Activated gamma-delta T cell treated with anti-CD3 and anti-CD28 coated beads, Interleukin-2, amount 50 U/mL, for 16 hours (primary cell): ENCODE results near the gene TMIGD1.

Source experiments
- DNase-seq: peaks from one replicate; pipeline ENCODE4 v3.0.0-alpha.2; 2020; ENCODE audit warnings: low read depth

The TMIGD1 gene, protein sequence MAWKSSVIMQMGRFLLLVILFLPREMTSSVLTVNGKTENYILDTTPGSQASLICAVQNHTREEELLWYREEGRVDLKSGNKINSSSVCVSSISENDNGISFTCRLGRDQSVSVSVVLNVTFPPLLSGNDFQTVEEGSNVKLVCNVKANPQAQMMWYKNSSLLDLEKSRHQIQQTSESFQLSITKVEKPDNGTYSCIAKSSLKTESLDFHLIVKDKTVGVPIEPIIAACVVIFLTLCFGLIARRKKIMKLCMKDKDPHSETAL

DNA sequence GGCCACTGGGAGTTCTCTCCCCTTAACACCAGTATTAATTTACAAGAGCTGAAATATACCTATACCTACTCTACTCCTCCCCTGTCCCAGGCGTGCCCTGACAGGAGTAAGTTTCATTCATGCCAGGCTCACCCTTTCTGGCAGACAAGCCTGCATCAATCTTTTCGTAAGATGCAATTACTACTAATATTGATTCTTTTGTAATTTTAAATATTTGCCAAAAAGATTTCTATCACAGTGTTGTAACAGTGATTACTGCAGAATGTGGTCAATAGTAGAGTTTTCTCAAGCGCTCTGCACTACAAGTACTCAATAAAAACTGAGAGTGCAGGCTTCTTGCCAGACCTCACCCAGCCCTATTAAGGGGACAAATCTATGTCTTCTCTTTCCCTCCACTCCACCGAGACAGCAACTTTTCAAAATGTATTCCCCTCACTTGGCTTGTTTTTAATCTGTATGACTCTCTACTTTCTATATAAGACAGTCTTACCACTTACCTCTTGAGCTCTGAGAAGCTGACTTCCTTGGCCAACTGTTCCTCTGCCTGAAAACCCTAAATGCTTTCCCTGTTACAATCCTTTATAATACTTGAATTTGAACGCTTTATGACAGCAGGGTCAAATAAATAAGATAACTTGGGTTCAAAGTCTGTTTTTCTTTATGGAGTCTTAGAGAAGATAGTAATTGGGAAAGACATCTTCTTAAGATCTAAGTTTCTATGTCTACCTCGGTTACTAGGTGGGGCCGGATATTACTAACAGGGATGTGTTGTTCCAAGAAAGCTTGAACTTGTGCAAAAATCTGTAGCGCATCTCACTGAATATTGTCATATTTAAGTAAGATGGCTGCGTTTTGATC lies at the start of gene TMIGD1:
Gene TMIGD1 (minus strand): TSS at position 555 of the 858 bp plus-strand sequence. CDS start 1,924 bp downstream, outside the sequence.
- no peak for DNase-seq

DNA sequence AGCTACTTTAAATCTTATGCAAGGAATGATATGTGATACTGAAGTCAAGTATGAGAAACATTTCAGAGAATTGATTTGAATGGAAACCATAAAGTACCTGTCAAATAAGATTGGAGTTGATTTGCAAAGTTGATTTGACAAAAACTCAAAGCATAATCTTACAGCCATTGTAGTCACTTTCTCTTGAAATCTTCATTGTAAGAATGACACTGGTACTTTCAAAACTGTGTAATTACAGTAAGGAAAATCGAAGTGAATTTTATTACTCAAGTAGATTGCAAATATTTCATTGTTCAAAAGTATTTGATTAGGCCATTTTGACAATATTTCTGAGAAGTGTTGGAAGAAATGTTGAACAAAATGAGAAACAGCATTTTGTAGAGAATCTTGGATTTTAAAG lies 48.5 kb upstream of the TMIGD1 start:
- DNase-seq, result no peak

GRCh38 chr17:30381340-30381659 lies 47.4 kb upstream of the TMIGD1 start:
- DNase-seq, result no peak

GRCh38 chr17:30380643-30381339 lies 46.9 kb upstream of the TMIGD1 start:
- no peak for DNase-seq

GRCh38 chr17:30379903-30380381 lies 46.1 kb upstream of the TMIGD1 start:
- DNase-seq, result no peak

DNA sequence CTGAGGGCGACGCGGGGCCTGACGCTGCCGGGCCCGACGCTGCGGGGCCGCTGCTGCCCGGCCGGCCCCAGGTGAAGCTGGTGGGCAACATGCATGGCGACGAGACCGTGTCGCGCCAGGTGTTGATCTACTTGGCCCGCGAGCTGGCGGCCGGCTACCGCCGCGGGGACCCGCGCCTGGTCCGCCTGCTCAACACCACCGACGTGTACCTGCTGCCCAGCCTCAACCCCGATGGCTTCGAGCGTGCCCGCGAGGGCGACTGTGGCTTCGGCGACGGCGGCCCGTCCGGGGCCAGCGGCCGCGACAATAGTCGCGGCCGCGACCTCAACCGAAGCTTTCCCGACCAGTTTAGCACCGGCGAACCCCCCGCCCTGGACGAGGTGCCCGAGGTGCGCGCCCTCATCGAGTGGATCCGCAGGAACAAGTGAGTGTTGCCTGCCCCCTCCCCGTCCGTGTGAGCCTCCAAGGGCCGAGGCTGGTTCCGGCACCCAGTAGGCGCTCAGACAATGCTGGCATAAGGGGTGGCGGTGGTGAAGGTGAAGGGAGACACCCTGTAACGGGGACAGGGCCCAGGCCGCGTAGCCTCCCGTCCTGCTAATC lies 45.5 kb upstream of the TMIGD1 start:
- no peak for DNase-seq

- DNase-seq, result peak; percentile 94
These were observed 45.0 kb upstream of the TMIGD1 start, which contains the start of gene CPD for GRCh38 chr17:30378825-30379302. CPD (plus strand) TSS chr17:30378927; CDS start chr17:30378981, 54 bp downstream.

DNA sequence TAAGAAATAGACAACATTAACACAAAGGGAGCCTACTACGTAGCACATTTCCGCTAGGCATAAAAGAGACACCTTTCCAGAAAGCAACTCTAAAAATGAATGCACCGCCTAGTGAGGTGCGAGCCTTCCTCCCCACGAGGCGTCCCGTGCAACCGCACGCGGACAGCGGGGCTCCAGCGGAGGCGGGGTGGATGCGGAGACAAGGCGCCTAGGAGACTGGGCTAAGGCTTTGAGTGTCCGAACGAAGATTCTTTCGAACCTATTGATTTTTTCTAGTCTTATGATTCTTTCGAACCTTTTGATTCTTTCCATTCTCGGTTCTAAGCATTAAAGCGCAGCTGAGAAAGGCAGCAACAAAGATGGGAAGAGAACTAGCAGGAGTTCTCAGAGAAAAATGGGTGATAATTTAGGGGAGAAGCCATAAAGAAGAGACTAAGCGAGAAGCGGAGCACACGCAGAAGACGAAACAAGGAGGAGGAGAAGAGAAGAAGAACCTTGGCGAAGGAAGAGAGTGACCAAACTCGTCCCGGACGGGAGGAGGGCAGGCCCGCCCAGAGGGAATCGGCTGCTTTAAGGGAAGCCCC lies 44.5 kb upstream of the TMIGD1 start:
- no peak for DNase-seq

DNA sequence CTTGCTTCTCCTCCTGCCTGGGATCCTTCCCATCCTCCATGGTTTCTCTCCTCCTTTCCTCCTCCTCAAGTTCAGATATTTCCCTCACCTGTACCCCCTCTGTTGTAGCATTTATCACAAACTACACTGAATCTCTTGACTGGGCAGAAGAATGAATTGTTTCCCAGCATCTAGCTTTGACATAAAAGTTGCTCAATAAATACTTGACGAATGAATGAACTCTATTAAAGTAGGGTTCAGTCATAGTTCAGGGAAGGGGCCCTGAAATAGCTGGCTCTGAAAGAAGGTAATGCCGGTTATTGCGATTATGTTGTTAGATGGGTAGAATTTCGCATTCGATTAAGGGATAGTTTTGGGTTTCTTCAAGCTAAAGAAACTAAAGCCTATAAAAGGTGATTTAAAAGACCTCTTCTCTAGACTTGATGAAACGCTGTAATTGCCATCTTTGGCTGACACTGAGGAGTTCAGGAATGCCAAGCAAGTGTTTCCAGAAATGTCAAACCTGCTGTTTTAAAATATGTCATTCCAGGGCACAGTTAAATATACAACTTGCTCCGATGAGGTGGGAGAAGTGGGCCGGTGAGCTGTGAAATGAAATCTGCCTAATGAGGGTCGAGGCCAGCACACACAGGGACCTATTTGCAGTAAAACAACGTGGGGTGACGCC lies 43.9 kb upstream of the TMIGD1 start:
- no peak for DNase-seq

GRCh38 chr17:30376621-30377452 lies 43.0 kb upstream of the TMIGD1 start:
- no peak for DNase-seq

GRCh38 chr17:30375661-30376060 lies 41.8 kb upstream of the TMIGD1 start:
- DNase-seq, result no peak

DNA sequence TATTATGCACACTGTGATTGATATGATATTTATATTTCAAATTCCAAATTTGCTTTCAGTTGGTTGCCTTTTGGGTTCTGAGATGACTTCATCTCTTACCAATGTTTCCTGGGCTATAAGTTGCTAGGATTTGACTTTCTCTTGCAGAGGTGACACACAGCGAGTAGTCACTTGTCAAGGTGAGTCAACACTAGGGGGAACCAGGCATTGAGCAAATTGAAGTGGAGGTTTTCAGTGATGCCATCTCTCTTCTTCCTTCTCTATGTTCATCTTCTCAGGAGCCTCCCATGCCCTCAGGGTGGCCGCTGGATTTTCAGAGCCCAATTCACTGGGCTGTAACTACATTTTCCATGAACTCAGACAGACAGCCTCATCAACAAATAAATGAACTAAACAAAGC lies 38.9 kb upstream of the TMIGD1 start:
- DNase-seq, result no peak

- no peak for DNase-seq
These were observed 36.1 kb upstream of the TMIGD1 start for GRCh38 chr17:30369995-30370394.

GRCh38 chr17:30368912-30369720 lies 35.3 kb upstream of the TMIGD1 start:
- no peak for DNase-seq

- no peak for DNase-seq
These were observed 32.7 kb upstream of the TMIGD1 start for GRCh38 chr17:30366536-30366935.

- DNase-seq, result peak; percentile 75
These were observed 29.9 kb upstream of the TMIGD1 start for GRCh38 chr17:30363715-30364202.

- no peak for DNase-seq
These were observed 28.0 kb upstream of the TMIGD1 start for GRCh38 chr17:30361766-30362279.

DNA sequence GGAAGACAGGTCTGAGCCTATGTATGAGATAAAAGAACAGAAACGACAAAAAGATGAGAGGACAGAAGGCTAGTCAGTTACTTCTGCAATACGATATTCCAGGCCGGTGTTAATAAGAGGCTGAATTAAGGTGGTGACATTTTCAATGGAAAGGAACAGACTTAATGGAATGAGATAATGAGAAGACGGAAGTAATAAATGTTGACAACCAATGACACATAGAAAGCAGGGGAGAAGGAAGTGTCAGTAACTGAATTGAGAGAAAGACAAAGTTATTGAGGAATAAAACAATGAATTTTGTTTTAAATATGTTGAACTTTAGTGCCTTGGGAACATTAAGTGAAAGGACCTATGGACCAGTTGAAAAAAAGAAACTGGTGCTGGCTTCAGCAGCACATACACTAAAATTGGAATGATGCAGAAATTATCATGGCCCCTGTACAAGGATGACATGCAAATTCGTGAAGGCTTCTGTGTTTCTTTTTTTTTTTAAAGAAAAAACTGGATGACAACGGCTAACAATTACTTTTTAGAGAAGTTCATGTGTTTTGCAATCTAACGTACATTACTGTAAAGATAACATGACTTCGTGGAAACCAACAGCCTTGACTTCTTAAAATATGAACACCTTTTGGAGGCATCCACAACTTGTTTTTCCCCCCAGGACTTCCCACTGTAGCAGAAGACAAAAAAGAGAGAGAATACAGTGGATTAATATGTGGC lies 26.4 kb upstream of the TMIGD1 start:
- no peak for DNase-seq
